Measurements from ENCODE around the gene CCDC83. TPM values are rescaled to one million over a fixed set of nuclear protein-coding genes. Genes with fewer than 3 reads are reported as not detected.

Gene CCDC83
- not detected in 2 replicates for total RNA-seq (2014; rRNA removed; shearing (Covaris generic))

DNA sequence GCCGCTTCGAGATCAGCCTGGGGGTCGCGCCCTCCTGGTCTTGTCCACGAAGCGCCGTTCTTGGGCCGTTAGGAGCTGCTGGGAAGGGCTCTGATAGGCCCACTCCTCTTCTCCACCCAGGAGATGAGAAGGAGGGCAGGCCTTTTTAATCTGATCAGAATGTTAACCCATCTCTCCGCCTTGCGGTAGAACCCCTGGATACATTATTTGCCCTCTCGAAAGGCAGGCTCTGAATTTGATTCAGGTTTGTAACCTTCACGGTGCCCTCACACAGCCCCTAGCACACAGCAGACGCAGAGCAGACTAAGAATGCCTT is at the start of gene CCDC83:
Gene CCDC83 (plus strand): TSS at position 43 of the 316 bp plus-strand sequence. CDS start 9,741 bp downstream, outside the sequence.
- Histone ChIP-seq H3K36me3 (no peaks in the 10 kb centered on the region), H3K4me3 (peak within 1 kb of the TSS; percentile 64), H3K4me1 (no peaks in the 10 kb centered on the region), H3K27me3 (no peaks in the 10 kb centered on the region), H3K9me3 (replicated peaks) (0 out of 2 replicates have a peak, but pooled peaks cover under 1% of the 10 kb centered on the region), H3K27ac (peak within 1 kb of the TSS; percentile 93)
- no peak for DNase-seq

DNA sequence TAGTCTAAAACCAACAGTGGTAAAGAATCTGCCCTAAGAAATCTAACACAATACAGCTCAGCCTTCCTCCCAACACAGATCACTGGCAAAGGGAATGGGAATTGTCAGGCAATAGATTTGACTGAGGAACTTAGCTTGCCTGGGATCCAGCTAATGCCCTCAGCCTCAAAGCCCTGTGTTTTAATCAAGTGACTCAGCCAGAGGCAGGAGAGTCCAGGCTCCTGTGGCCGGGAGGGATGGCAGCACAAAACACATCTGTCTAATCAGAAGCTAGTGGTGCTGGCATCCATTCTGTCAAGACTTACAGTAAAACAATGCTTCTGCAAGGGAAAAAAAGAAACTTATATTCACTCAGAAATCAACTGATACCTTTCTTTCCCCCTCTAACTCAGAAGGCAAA is 49.8 kb upstream of the CCDC83 start:
- Histone ChIP-seq H3K27ac (no peak overlapping the region), H3K9me3 (replicated peaks) (no peaks in the 10 kb centered on the region), H3K36me3 (no peaks in the 10 kb centered on the region; the same call in 1 of the 2 replicates), H3K27me3 (no peaks in the 10 kb centered on the region), H3K4me3 (no peak overlapping the region), H3K4me1 (peaks cover 19% of the 10 kb centered on the region)
- no peak for DNase-seq

DNA sequence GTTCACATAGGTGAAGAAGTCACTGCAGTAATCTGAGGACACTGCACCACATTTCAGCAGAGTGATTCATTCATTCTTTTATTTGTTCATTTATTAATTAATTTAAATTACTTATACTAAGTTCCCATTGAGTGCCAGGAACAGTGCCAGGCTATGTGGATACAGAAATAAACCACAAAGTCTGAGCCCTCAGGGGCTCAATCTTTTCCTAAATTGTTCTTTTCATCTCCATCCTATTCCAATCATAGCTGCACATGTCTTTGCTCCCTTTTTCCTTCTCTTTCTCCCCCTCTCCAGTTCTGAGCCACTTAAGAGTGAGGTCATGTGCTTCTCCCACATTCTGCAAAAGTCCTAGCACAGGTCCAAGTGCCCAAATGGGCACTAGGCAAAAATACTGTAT is 49.2 kb upstream of the CCDC83 start:
- Histone ChIP-seq H3K36me3 (no peaks in the 10 kb centered on the region; the same call in 1 of the 2 replicates), H3K4me1 (peaks cover 19% of the 10 kb centered on the region), H3K27ac (no peak overlapping the region), H3K4me3 (no peak overlapping the region), H3K27me3 (no peaks in the 10 kb centered on the region), H3K9me3 (replicated peaks) (no peaks in the 10 kb centered on the region)
- no peak for DNase-seq

DNA sequence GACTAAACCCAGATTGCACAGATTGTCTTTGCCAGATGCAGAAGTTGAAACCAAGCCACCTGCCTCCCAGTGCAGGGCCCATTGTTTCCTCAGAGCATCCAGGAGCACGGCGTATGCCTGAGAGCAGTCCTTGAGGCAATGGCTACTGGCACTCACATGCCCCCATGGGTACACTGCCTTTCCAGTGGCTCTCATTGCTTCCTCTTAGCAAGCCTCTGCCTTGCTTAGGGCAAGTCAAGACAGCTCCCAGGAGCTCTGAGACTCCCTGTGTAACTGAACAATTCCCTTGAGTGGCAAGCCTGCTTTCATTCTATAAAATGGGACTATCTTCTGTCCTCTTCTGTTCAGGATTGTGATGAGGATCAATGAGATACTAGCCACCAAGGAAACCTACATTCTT is 48.3 kb upstream of the CCDC83 start:
- no peaks in the 10 kb centered on the region for H3K9me3 ChIP-seq (replicated peaks)
- no peak for DNase-seq
- H3K27me3 ChIP-seq, result no peaks in the 10 kb centered on the region
- no peaks in the 10 kb centered on the region; the same call in 1 of the 2 replicates for H3K36me3 ChIP-seq
- H3K4me1 ChIP-seq, result peaks cover 19% of the 10 kb centered on the region
- H3K27ac ChIP-seq, result no peak overlapping the region
- no peak overlapping the region for H3K4me3 ChIP-seq

DNA sequence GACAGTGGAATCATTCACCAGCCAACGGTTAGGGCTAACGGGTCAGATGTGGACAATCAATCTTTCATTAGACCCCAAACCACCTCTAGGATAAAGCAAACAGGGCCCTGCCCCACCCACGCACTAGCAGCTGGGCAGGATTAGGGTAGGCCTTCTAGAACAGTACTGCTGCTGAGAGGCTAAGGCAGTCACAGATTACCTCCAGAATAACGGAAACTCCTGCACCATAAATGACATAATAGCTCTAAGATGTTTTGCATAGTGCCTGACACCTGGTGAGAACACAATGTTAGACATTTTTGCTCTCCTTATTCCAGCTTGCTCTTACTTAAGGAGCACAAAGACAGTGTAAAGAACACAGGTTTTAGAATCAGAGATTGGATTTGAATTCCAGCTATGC is 46.0 kb upstream of the CCDC83 start:
- DNase-seq, result peak; percentile 85 to 89
- H3K27me3 ChIP-seq, result no peaks in the 10 kb centered on the region
- H3K4me3 ChIP-seq, result peak overlapping the region; percentile 70
- no peaks in the 10 kb centered on the region for H3K9me3 ChIP-seq (replicated peaks)
- H3K27ac ChIP-seq, result peak overlapping the region; percentile 42
- no peaks in the 10 kb centered on the region for H3K36me3 ChIP-seq
- H3K4me1 ChIP-seq, result peaks cover 21% of the 10 kb centered on the region

DNA sequence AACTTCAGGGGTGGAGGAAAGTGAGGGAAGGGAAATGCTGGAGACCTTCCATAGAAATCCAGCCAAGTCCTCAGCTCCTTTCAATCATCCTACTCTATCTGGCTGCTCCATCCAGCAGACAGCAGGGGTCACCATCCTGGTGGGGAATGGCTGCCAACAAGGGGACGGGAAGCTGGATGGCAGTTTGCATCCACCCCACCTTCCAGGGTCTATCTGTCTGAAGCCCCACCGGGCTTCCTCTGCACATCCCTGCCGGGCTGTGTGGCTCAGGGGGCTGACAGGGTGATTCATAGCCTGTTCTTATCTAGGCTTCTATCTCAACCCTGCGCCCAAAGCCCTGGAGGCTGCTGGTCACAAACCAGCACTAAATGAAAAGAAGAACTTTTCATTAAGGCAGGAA is 45.3 kb upstream of the CCDC83 start:
- Histone ChIP-seq H3K4me1 (peaks cover 28% of the 10 kb centered on the region), H3K27ac (peak overlapping the region; percentile 42), H3K9me3 (replicated peaks) (no peaks in the 10 kb centered on the region), H3K36me3 (no peaks in the 10 kb centered on the region), H3K4me3 (peak overlapping the region; percentile 70), H3K27me3 (no peaks in the 10 kb centered on the region)
- peak; percentile 72 to 76 for DNase-seq

DNA sequence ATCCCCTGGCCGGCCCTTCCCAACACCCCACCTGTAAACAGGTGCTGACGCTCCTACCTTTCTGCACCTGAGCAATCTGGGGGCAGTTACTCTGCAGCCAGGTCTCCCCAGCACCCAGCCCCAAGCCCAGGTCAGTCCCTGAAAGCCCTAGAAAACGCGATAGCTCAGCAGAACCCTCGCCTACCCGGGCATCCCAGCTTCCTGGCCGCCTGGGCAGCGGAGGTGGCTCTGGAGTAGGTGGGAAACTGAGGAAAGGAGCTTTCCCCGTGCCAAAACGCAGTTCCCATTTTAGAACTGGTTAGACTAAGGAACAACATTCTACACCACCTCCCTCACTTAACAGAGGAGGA is 44.7 kb upstream of the CCDC83 start:
- H3K27ac ChIP-seq, result peak overlapping the region; percentile 42
- H3K27me3 ChIP-seq, result no peaks in the 10 kb centered on the region
- H3K4me3 ChIP-seq, result peak overlapping the region; percentile 70
- no peaks in the 10 kb centered on the region for H3K36me3 ChIP-seq
- DNase-seq, result no peak
- H3K4me1 ChIP-seq, result peaks cover 34% of the 10 kb centered on the region
- no peaks in the 10 kb centered on the region for H3K9me3 ChIP-seq (replicated peaks)

DNA sequence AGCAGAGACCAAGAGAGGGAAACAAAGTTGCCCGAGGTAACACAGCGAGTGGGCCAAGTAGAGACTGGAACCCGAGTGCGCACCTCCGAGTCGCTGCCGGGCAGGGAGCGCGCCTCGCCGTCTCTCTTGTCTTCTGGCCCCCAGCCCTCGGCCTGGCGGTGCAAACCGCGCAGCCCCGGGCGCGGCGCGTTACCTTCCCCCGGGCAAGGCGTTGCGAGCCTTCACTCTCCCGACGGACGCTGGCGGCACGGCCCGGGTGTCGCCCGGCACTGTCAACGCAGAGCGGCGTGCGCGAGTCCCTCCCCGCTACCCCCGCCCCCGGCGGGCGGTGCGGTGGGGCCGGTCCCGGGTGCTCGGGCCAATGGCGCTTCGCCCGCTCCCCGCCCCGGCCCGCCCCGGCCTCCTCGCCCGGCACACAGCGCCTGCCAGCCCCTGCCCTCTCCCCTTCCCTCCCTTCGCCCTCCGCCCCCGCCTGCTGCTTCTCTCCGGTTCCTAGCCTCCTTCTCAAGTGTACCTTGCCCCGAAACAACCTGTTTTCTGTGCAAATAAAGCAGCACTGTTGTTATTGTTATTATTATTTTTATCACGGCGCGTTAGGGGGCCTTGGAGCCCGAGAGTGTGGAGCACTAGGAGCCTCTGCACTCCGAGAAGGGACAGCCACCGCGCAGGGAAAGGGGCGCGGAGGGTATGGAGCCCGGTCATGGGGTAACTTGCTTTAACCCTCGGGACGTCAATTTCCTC is 44.1 kb upstream of the CCDC83 start, which contains the start of gene SYTL2:
Gene SYTL2 (minus strand): TSS at position 271 of the 741 bp plus-strand sequence. CDS start 53,416 bp downstream, outside the sequence.
- H3K4me3 ChIP-seq, result peak within 1 kb of the TSS; percentile 70
- no peaks in the 10 kb centered on the region for H3K27me3 ChIP-seq
- H3K4me1 ChIP-seq, result peaks cover 40% of the 10 kb centered on the region
- H3K9me3 ChIP-seq (replicated peaks), result no peaks in the 10 kb centered on the region
- H3K36me3 ChIP-seq, result no peaks in the 10 kb centered on the region
- H3K27ac ChIP-seq, result peak within 1 kb of the TSS; percentile 42
- peak; percentile 79 to 84 for DNase-seq

DNA sequence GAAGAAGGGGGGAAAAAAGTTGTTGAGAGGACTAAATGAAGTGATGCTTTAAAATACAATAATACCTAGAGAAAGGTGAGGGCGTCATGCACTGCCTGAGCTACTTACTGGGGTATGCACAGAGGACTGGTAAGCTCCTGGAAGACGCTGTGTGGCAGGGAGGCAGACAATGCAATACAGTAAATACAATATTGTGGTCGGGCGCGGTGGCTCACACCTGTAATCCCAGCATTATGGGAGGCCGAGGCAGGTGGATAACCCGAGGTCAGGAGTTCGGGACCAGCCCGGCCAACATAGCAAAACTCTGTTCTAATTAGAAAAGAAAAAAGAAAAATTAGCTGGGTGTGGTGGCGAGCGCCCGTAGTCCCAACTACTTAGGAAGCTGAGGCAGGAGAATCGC is 43.6 kb upstream of the CCDC83 start:
- H3K4me1 ChIP-seq, result peaks cover 46% of the 10 kb centered on the region
- H3K27ac ChIP-seq, result peak overlapping the region; percentile 42
- no peaks in the 10 kb centered on the region for H3K27me3 ChIP-seq
- H3K9me3 ChIP-seq (replicated peaks), result no peaks in the 10 kb centered on the region
- H3K4me3 ChIP-seq, result peak overlapping the region; percentile 70
- no peak for DNase-seq
- H3K36me3 ChIP-seq, result no peaks in the 10 kb centered on the region

DNA sequence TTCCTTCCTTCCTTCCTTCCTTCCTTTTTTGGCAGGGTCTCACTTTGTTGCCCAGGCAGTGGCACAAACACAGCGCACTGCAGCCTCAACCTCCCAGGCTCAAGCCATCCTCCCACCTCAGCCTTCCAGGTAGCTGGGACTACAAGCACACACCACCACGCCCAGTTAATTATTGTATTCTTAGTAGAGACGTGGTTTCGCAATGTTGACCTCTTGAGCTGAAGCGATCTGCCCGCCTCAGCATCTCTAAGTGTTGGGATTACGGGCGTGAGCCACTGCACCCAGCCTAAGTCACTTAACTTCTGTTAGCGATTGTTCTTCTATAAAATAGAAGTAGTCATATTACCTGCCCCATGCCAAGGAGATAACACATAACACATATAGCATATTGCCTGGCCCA is 41.5 kb upstream of the CCDC83 start:
- no peak overlapping the region for H3K27ac ChIP-seq
- no peak for DNase-seq
- H3K36me3 ChIP-seq, result no peaks in the 10 kb centered on the region
- no peaks in the 10 kb centered on the region for H3K9me3 ChIP-seq (replicated peaks)
- H3K4me1 ChIP-seq, result peaks cover 42% of the 10 kb centered on the region
- H3K4me3 ChIP-seq, result no peak overlapping the region
- no peaks in the 10 kb centered on the region for H3K27me3 ChIP-seq

DNA sequence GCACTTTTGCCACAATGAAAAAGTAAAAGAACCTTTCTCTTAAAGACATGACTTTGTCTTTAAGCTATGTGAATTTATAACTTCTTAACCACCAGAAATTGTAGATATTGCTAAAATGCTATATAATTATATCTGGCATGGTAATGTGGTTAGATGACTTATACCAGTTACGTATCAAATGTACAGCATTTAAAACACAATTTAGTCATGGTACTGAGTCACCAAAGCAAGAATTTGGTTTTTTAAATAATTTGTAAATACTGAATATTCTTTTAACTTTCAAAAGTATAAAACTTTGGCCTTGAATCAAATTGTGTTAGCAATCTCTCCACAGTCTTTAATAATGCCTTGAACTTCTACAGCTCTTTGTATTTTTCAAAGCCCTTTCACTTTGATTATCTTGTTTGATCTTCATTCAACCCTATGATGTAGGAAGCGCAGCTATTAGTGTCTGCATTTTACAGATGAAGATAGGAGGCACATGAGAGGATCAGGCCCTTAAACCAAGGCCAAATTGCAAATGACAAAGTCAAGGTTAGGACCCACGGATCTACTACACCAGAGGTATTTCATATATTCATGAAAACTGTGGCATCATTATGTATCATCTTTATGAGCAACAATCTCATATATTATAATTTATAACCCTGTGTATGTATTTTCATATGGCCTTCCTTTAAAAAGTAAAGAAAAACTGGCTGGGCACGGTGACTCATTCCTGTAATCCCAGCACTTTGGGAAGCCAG is 39.8 kb upstream of the CCDC83 start:
- peaks cover 27% of the 10 kb centered on the region for H3K4me1 ChIP-seq
- no peaks in the 10 kb centered on the region for H3K36me3 ChIP-seq
- H3K27me3 ChIP-seq, result no peaks in the 10 kb centered on the region
- no peak overlapping the region for H3K4me3 ChIP-seq
- H3K27ac ChIP-seq, result peak overlapping the region; percentile 94
- DNase-seq, result peak; percentile 51 to 80
- H3K9me3 ChIP-seq (replicated peaks), result no peaks in the 10 kb centered on the region

DNA sequence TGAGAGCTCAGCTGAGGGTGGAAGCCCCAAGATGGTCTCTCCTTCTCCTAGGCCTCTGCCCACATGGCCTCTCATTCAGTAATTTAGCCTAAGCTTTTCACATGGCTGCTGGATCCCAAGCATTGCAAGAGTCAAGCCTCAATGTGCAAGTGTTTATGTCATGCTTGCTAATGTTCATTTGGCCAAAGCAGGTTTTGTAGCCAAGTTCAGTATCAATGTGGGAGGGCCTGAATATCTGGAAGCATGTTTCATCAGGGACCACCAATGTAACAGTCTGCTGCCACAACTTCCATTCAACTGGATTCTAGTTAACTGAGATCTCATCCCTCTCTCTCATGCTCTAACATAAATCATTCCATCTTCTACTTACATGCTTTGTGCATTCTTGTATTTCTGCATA is 35.7 kb upstream of the CCDC83 start:
- Histone ChIP-seq H3K27me3 (no peaks in the 10 kb centered on the region), H3K4me3 (no peak overlapping the region), H3K27ac (no peak overlapping the region), H3K36me3 (no peaks in the 10 kb centered on the region), H3K9me3 (replicated peaks) (no peaks in the 10 kb centered on the region), H3K4me1 (peaks cover 41% of the 10 kb centered on the region)
- no peak for DNase-seq

DNA sequence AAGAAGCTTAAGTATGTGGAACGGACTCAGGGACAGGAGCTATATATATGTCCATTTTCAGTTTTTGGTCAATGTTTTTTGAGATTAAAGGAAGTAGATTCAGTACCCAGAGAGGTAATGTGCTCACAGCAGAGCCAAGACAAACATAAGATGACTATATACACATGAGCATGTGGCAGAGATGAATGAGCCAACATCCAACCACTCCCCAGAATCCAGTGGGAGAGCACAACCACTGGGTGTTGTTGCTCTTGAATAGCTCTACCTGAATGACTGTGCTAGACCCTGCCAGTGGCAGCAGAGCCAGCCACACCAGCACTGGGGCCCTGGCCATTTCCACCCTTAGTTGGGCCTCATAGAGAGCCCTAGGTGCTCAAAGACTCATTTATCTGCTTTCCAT is 33.5 kb upstream of the CCDC83 start:
- Histone ChIP-seq H3K36me3 (no peaks in the 10 kb centered on the region), H3K4me1 (peaks cover 20% of the 10 kb centered on the region), H3K27me3 (no peaks in the 10 kb centered on the region), H3K27ac (no peak overlapping the region), H3K4me3 (no peak overlapping the region), H3K9me3 (replicated peaks) (no peaks in the 10 kb centered on the region)
- no peak for DNase-seq

DNA sequence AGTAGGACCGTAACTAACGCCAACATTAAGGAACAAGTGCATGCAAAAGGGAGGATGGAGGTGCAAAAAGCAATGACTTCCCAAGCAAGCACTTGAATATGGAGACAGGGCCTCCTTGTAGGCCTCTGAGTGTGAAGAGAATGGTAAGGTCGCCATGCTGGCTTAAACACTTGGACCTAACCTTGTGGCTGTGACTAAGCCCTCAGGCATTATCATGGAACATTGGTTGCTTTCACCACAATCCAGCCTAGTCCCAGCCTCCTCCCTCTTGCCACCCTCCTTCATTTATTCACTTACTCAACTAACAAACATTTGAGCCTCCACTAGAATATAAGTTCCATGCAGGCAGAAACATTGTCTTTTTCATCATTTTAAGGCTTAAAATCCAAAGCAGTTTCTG is 32.4 kb upstream of the CCDC83 start:
- Histone ChIP-seq H3K9me3 (replicated peaks) (no peaks in the 10 kb centered on the region), H3K27ac (no peak overlapping the region), H3K36me3 (no peaks in the 10 kb centered on the region), H3K4me3 (no peak overlapping the region), H3K27me3 (no peaks in the 10 kb centered on the region), H3K4me1 (peaks cover 25% of the 10 kb centered on the region)
- DNase-seq, result peak; percentile 45 to 56

DNA sequence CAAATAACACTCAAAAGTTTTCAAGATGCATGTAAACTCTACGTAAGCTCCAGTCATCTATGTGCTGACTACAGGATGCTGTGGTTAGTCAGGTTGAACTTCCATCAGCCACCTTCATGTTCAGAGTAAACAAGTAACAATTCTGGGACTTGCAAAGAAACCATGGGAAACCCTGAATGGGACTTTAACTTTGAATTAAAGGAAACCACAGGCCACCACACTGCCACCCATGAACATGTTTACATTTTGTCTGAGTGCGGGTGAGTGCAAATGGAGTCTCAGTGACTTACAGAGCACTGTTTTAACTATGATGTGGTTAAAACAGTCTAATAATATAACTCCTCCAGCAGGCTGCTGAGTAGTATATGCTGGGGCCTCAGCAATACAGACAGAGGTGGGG is 31.4 kb upstream of the CCDC83 start:
- DNase-seq, result peak; percentile 34 to 58
- no peaks in the 10 kb centered on the region for H3K36me3 ChIP-seq

More for the DNA sequence above, 31.4 kb upstream of the CCDC83 start:
- no peak overlapping the region for H3K27ac ChIP-seq
- H3K27me3 ChIP-seq, result no peaks in the 10 kb centered on the region
- H3K4me1 ChIP-seq, result peaks cover 33% of the 10 kb centered on the region
- no peak overlapping the region for H3K4me3 ChIP-seq
- H3K9me3 ChIP-seq (replicated peaks), result no peaks in the 10 kb centered on the region

Data from SJCRH30 (cell line).